ENCODE results near the gene RPS16. TPM values are rescaled to one million over a fixed set of nuclear protein-coding genes. Genes with fewer than 3 reads are reported as not detected.
A peak's percentile ranks its signal among the peaks of the same experiment; 100 is the strongest.

Gene RPS16
- total and polyA plus RNA-seq, 9 of the 15 experiments (the other 6 are each of a cell fraction or from before 2014, with no cell fraction given) = 82.6 to 3,671 (median 2,204) TPM

DNA sequence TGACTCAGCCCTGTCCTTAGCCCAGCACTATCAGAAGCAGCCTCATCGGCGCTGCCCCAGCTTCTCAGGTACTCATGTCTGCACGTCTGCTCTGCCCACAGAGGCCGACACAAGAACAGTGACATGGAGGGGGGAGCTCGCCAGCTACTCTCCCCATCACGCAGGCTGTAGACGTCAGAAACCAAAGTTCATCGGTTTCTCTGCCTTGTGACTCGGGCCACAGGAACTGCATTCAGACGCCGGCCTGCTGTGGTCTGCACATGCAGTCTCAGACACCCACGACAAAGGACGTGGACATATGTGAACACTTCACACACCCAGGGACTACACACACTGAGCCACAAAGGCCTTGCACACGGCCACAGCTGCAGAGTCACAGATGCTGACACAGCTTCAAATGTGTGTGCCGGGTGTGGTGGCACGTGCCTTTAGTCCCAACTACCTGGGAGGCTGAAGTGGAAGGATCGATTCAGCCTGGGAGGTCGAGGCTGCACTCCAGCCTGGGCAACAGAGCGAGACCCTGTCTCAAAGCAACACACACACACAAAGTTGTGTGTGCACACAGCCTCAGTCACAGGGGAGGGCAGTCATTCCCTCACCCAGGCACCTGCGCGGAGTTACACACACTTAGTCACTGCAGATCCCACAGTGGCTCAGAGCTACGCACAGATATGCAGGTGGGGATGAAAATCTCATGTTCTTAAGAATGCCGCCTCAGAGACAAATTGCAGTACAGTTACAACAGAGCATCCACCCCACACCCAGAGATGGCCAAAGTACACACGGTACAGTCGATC lies 34.0 kb downstream of the RPS16 start (continued):
- TF ChIP-seq, protein P1, sequence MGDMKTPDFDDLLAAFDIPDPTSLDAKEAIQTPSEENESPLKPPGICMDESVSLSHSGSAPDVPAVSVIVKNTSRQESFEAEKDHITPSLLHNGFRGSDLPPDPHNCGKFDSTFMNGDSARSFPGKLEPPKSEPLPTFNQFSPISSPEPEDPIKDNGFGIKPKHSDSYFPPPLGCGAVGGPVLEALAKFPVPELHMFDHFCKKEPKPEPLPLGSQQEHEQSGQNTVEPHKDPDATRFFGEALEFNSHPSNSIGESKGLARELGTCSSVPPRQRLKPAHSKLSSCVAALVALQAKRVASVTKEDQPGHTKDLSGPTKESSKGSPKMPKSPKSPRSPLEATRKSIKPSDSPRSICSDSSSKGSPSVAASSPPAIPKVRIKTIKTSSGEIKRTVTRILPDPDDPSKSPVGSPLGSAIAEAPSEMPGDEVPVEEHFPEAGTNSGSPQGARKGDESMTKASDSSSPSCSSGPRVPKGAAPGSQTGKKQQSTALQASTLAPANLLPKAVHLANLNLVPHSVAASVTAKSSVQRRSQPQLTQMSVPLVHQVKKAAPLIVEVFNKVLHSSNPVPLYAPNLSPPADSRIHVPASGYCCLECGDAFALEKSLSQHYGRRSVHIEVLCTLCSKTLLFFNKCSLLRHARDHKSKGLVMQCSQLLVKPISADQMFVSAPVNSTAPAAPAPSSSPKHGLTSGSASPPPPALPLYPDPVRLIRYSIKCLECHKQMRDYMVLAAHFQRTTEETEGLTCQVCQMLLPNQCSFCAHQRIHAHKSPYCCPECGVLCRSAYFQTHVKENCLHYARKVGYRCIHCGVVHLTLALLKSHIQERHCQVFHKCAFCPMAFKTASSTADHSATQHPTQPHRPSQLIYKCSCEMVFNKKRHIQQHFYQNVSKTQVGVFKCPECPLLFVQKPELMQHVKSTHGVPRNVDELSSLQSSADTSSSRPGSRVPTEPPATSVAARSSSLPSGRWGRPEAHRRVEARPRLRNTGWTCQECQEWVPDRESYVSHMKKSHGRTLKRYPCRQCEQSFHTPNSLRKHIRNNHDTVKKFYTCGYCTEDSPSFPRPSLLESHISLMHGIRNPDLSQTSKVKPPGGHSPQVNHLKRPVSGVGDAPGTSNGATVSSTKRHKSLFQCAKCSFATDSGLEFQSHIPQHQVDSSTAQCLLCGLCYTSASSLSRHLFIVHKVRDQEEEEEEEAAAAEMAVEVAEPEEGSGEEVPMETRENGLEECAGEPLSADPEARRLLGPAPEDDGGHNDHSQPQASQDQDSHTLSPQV (IDR thresholded peaks at IDR 0.05) = peak; percentile 68
- TF ChIP-seq FOXA3 (CRISPR knock-in tag; conservative IDR thresholded peaks at IDR 0.05 in 1 of 2, IDR thresholded peaks at IDR 0.05 in 1 of 2) (no peak), MAFK (IDR thresholded peaks at IDR 0.05; ENCODE audit: low read length) (no peak), NFYB (IDR thresholded peaks at IDR 0.05; ENCODE audit: extremely low read depth, insufficient read length) (no peak), SIN3A (IDR thresholded peaks at IDR 0.05; ENCODE audit: borderline replicate concordance in 2 of 2, control insufficient read depth in 1 of 2, low read depth in 2 of 2, low read length in 2 of 2) (no peak), ZNF444 (CRISPR knock-in tag; IDR thresholded peaks at IDR 0.05) (no peak), MECOM (CRISPR knock-in tag; IDR thresholded peaks at IDR 0.05) (0 out of 2 replicates have a peak, but pooled peaks have one; percentile 6), MAFG (tag; conservative IDR thresholded peaks at IDR 0.05) (no peak; the same call in 1 of the 2 replicates), PPARD (CRISPR knock-in tag; IDR thresholded peaks at IDR 0.05) (no peak), ZNF184 (CRISPR knock-in tag; IDR thresholded peaks at IDR 0.05) (no peak), FOSL1 (tag; conservative IDR thresholded peaks at IDR 0.05) (peak; percentile 91), NR4A1 (CRISPR knock-in tag; IDR thresholded peaks at IDR 0.05) (no peak), NR4A1 (tag; IDR thresholded peaks at IDR 0.05) (no peak)
- TF ChIP-seq, protein P2, sequence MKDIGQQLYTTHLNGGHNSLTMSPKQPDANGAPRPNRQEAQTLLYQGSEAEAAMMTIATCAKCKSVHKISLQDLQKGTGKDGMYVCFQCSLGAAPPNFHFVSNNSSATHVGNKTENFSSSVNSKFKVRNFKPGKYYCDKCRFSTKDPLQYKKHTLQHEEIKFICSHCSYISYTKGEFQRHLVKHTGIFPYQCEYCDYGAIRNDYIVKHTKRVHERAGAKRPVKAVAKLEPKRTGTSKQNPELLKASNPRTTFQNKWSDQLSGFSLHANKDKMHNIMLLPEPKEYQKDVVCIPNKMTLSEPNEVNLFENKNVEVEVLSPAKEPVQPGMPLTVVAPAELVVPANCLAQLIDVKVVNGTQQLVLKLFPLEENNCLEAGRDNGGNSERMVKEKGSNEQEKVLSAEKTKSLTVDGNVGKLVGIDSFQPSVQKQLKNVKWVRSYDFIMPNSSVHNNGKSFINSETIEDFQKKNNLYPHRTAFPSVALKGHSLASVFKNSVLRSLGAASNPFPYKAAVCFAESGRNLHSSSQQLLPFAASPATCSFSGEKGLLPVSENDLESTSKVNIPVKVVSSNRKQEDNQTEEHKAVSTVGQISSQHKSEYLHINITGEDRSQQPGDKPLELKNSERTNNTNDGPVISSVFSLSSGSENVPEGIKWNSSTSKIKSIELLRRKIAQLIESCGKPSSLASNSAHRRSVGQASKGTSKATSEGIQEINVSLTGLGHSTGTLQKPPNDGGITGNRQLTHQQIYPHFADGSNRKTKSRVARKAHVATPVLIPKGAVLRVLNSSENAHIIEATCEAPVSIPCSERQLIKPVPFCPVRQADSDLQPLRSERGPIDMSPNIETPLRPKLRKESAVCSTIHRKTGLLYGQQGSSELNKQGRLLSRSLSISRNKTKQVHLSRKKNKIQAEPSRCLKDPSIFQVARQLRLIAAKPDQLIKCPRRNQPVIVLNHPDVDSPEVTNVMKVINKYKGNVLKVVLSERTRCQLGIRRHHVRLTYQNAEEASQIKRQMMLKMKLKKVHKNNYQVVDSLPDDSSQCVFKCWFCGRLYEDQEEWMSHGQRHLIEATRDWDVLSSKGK (CRISPR knock-in tag; IDR thresholded peaks at IDR 0.05) = no peak
- TF ChIP-seq, protein P3, sequence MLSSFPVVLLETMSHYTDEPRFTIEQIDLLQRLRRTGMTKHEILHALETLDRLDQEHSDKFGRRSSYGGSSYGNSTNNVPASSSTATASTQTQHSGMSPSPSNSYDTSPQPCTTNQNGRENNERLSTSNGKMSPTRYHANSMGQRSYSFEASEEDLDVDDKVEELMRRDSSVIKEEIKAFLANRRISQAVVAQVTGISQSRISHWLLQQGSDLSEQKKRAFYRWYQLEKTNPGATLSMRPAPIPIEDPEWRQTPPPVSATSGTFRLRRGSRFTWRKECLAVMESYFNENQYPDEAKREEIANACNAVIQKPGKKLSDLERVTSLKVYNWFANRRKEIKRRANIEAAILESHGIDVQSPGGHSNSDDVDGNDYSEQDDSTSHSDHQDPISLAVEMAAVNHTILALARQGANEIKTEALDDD (IDR thresholded peaks at IDR 0.05) = no peak
- TF ChIP-seq, protein P4, sequence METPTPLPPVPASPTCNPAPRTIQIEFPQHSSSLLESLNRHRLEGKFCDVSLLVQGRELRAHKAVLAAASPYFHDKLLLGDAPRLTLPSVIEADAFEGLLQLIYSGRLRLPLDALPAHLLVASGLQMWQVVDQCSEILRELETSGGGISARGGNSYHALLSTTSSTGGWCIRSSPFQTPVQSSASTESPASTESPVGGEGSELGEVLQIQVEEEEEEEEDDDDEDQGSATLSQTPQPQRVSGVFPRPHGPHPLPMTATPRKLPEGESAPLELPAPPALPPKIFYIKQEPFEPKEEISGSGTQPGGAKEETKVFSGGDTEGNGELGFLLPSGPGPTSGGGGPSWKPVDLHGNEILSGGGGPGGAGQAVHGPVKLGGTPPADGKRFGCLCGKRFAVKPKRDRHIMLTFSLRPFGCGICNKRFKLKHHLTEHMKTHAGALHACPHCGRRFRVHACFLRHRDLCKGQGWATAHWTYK (CRISPR knock-in tag; IDR thresholded peaks at IDR 0.05) = no peak
- TF ChIP-seq, protein P5, sequence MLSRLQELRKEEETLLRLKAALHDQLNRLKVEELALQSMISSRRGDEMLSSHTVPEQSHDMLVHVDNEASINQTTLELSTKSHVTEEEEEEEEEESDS (CRISPR knock-in tag; IDR thresholded peaks at IDR 0.05) = no peak

All from K562 (cell line).